Measurements from ENCODE around the gene MEMO1. TPM values are rescaled to one million over a fixed set of nuclear protein-coding genes. Genes with fewer than 3 reads are reported as not detected.
"Not testable (repeated sequence)": the region's sequence is repeated elsewhere in the genome, so short reads cannot be mapped to it uniquely, and the experiment has no call there.

The MEMO1 gene
- total RNA-seq, 1 experiment from 2014 or later, result 49.5 TPM

DNA sequence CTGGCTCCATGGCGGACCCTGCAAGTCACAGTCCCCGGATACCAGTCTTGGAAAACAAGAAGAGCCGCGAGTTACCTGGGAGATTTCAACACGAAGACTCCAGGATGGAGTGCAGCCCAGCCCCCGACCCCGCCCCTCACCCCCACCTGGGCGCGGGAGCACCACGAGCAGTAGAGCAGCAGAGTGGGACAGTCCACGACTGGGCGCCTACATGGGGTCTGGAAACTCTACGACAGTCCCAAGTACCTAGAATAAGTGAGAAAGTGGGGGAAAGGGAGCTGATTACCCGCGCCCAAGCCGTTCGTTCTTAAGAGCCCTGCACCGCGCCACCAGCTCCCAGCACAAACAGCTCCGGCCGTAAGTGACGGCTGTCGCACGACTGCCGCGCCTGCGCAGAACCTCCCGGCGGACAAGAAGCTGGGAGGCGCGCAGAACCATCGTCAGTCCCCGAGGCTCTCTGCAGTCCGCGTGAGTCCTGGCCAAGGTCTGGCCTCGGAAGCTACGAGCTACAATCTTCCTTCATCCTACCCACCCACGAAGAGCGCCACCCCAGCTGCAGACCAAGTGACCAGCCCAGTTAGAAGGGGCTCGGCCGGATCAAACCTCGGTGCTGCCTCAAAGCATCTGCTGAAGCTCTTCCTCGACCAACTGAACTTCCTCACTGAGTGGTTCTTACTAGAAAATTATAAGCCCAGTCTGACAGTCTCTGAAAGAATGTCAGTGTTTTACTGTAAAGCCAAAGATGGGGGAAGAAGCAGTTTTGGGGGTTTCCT is 28.8 kb upstream of the MEMO1 start, which contains the start of gene DPY30:
DPY30 (minus strand) TSS at position 359 of the 773 bp plus-strand sequence; CDS start at position 10, 349 bp downstream.
- intact Hi-C loops (cut with micrococcal nuclease), result loop anchor here (1.0 to 2.0 kb wide), 2 partner anchors 24 to 31 kb away; partner anchors contain the start of gene SPAST
- ChIA-PET POLR2A (ENCODE audit: unreplicated experiment) (interaction anchor here (0.6 to 1.3 kb wide), 8 partner anchors 21 to 984 kb away, joined by 3 to 17 read pairs (median 5); partner anchors contain the start of genes SLC30A6 and SPAST), CTCF (interaction anchor here (0.6 to 1.1 kb wide), 2 partner anchors 9 to 23 kb away, joined by 4 to 6 read pairs; partner anchors contain the start of gene SPAST)
- H3K4me2 ChIP-seq (ENCODE audit: low read length), result peak within 1 kb of the TSS; percentile 90
- no peaks in the 10 kb centered on the region for H3K9me2 ChIP-seq (replicated peaks; ENCODE audit: low read length)
- peak within 1 kb of the TSS; percentile 70 for H3K9ac ChIP-seq (ENCODE audit: low read length)
- H3K4me1 ChIP-seq (ENCODE audit: insufficient read depth, low read length), result peaks cover 6% of the 10 kb centered on the region
- H3K27me3 ChIP-seq (ENCODE audit: low read length), result no peaks in the 10 kb centered on the region
- no peaks in the 10 kb centered on the region for H3K36me3 ChIP-seq (ENCODE audit: low read depth, low read length)
- DNase-seq, result peak; percentile 93
- peaks cover 20% of the 10 kb centered on the region for H3K79me2 ChIP-seq (ENCODE audit: low read length)
- TF ChIP-seq, protein P1, sequence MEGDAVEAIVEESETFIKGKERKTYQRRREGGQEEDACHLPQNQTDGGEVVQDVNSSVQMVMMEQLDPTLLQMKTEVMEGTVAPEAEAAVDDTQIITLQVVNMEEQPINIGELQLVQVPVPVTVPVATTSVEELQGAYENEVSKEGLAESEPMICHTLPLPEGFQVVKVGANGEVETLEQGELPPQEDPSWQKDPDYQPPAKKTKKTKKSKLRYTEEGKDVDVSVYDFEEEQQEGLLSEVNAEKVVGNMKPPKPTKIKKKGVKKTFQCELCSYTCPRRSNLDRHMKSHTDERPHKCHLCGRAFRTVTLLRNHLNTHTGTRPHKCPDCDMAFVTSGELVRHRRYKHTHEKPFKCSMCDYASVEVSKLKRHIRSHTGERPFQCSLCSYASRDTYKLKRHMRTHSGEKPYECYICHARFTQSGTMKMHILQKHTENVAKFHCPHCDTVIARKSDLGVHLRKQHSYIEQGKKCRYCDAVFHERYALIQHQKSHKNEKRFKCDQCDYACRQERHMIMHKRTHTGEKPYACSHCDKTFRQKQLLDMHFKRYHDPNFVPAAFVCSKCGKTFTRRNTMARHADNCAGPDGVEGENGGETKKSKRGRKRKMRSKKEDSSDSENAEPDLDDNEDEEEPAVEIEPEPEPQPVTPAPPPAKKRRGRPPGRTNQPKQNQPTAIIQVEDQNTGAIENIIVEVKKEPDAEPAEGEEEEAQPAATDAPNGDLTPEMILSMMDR (conservative IDR thresholded peaks at IDR 0.05; ENCODE audit: low read depth, low read length), result no peak; the same call in 1 of the 2 replicates
- TF ChIP-seq EZH2phosphoT487 (IDR thresholded peaks at IDR 0.05; ENCODE audit: borderline replicate concordance, low read length) (no peak), EZH2 (IDR thresholded peaks at IDR 0.05; ENCODE audit: low read length, unreplicated experiment) (no peak)
- BruUV-seq (replicated peaks), result no TSS peak
- ATAC-seq, result peak; percentile 88
- peak within 1 kb of the TSS; percentile 67 for H2AFZ ChIP-seq (ENCODE audit: low read length)
- H3K4me3 ChIP-seq (ENCODE audit: low read length), result peak within 1 kb of the TSS; percentile 92
- peak within 1 kb of the TSS; percentile 50 for H3K27ac ChIP-seq (ENCODE audit: low read length)
- no peaks in the 10 kb centered on the region for H4K20me1 ChIP-seq (ENCODE audit: low read length)
- no peaks in the 10 kb centered on the region for H3K9me3 ChIP-seq (ENCODE audit: low read length)
- H3F3A ChIP-seq (ENCODE audit: low read length, unreplicated experiment), result no peaks in the 10 kb centered on the region

DNA sequence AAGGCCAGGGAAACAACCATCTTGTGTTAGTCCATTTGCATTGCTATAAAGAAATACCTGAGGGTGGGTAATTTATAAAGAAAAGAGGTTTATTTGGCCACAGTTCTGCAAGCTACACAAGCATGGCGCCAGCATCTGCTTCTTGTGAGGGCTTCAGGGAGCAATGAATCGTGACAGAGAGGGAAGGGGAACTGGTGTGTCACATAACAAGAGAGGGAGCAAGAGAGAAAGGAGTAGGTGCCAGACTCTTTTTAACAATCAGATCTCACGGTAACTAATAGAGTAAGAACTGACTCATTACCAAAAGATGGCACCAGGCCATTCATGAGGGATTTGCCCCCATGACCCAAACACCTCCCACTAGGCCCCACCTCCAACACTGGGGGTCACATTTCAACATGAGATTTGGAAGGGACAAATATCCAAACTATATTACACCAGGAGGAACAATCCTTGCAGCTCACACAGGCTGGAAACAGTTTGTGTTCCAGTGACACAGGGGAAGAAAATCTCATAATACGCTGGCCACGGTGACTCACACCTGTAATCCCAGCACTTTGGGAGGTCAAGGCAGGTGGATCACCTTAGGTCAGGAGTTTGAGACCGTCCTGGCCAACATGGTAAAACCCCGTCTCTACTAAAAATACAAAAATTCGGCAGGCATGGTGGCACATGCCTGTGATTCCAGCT is 23.5 kb upstream of the MEMO1 start:
- H3K9me2 ChIP-seq (replicated peaks; ENCODE audit: low read length); H3K9ac ChIP-seq (ENCODE audit: low read length); H3K9me3 ChIP-seq (ENCODE audit: low read length); H4K20me1 ChIP-seq (ENCODE audit: low read length); H3F3A ChIP-seq (ENCODE audit: low read length, unreplicated experiment); POLR2A ChIA-PET (ENCODE audit: unreplicated experiment); H3K27me3 ChIP-seq (ENCODE audit: low read length); H3K36me3 ChIP-seq (ENCODE audit: low read depth, low read length); BruUV-seq (replicated peaks); H2AFZ ChIP-seq (ENCODE audit: low read length): not testable (repeated sequence)
- Histone ChIP-seq H3K4me1 (ENCODE audit: insufficient read depth, low read length) (peaks cover 13% of the 10 kb centered on the region), H3K4me3 (ENCODE audit: low read length) (peak overlapping the region; percentile 6; the same call in 1 of the 2 replicates), H3K79me2 (ENCODE audit: low read length) (peaks cover 46% of the 10 kb centered on the region), H3K4me2 (ENCODE audit: low read length) (peak overlapping the region; percentile 64), H3K27ac (ENCODE audit: low read length) (peak overlapping the region; percentile 72)
- DNase-seq, result peak; percentile 72
- peak; percentile 81 for ATAC-seq
- intact Hi-C loops (cut with micrococcal nuclease), result loop anchor here (5.0 kb wide), 1 partner anchor 83 kb away; no protein-coding TSS in a partner anchor
- CTCF ChIA-PET, result interaction anchor here (0.6 kb wide), 1 partner anchor 520 kb away, joined by 6 read pairs; no protein-coding TSS in a partner anchor

DNA sequence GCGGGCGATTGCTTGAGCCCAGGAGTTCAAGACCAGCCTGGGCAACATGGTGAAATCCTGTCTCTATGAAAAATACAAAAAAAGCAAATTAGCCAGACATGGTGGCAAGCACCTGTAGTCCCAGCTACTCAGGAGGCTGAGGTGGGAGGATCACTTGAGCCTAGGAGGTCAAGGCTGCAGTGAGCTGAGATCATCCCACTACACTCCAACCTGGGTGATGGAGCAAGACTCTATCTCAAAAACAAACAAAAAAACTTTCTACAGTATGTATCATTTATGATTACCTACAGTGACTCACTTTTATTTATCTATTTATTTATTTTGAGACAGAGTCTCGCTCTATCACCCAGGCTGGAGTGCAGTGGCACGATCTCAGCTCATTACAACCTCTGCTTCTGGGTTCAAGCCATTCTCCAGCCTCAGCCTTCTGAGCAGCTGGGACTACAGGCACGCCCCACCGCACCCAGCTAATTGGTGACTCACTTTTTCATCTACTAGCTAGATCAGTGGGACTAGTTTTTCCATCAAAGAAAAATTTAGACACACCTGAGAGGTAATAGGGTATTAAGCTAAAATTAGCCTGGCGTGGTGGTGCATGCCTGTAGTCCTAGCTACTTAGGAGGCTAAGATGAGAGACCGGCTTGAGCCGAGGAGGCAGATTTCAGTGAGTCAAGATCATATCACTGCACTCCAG is 8.1 kb upstream of the MEMO1 start:
- ChIA-PET CTCF (interaction anchor here (0.6 kb wide), 1 partner anchor 146 kb away, joined by 3 read pairs; no protein-coding TSS in a partner anchor), POLR2A (ENCODE audit: unreplicated experiment) (interaction anchor here (1.2 kb wide), 1 partner anchor 10 kb away, joined by 4 read pairs; no protein-coding TSS in a partner anchor)
- H3K4me1 ChIP-seq (ENCODE audit: insufficient read depth, low read length); intact Hi-C loops (cut with micrococcal nuclease); H3K9me2 ChIP-seq (replicated peaks; ENCODE audit: low read length); H3K4me2 ChIP-seq (ENCODE audit: low read length); H2AFZ ChIP-seq (ENCODE audit: low read length); H3K79me2 ChIP-seq (ENCODE audit: low read length); H3K27me3 ChIP-seq (ENCODE audit: low read length); H4K20me1 ChIP-seq (ENCODE audit: low read length); H3K9me3 ChIP-seq (ENCODE audit: low read length); BruUV-seq (replicated peaks); H3K4me3 ChIP-seq (ENCODE audit: low read length); H3F3A ChIP-seq (ENCODE audit: low read length, unreplicated experiment); H3K9ac ChIP-seq (ENCODE audit: low read length): not testable (repeated sequence)
- H3K36me3 ChIP-seq (ENCODE audit: low read depth, low read length), result peaks cover 11% of the 10 kb centered on the region; the same call in 1 of the 2 replicates
- peak overlapping the region; percentile 45 for H3K27ac ChIP-seq (ENCODE audit: low read length)
- ATAC-seq, result peak; percentile 88
- DNase-seq, result peak; percentile 47

All from PC-3 (cell line).